HCT116 (cell line): Measurements from ENCODE around the gene AAMP. TPM values are rescaled to one million over a fixed set of nuclear protein-coding genes. Genes with fewer than 3 reads are reported as not detected.
A peak's percentile ranks its signal among the peaks of the same experiment; 100 is the strongest.

Source experiments
- ATAC-seq: fragments of 200-7000 bp; cut with Tn5 transposase; 2 replicates; pipeline ENCODE4 v1.9.1; 2020; ENCODE audit warnings: mild to moderate bottlenecking, moderate library complexity
- BruUV-seq: library from RNA; stranded (reverse); fragments of 400-500 nt; replicated peaks from 2 replicates; lab custom pipeline; 2021; lab: Mats Ljungman, UMichigan
- CTCF ChIA-PET: fragments of 300-600 bp; sonication (Branson Sonifier 250); formaldehyde crosslinking; loops from one replicate; lab custom pipeline; 2021; ENCODE audit warnings: antibody characterized with exemption; lab: Charles Lee
- POLR2A ChIA-PET: fragments of 300-600, 350-600 bp; sonication (Branson Sonifier 250); formaldehyde crosslinking; loops from one replicate; lab custom pipeline; 2021; ENCODE audit warnings: antibody characterized with exemption; lab: Charles Lee
- RAD21 ChIA-PET, 2 experiments: fragments of 300-600 bp; sonication (Branson Sonifier 250); formaldehyde crosslinking; loops; one replicate each; lab custom pipeline; 2023; ENCODE audit warnings: low total read pairs in 2 of 2; ENCODE audit not compliant: uncharacterized antibody in 2 of 2, unreplicated experiment in 2 of 2, low non-redundant PET in 1 of 2; lab: Charles Lee
- DNase-seq: peaks from one replicate; pipeline ENCODE4 v3.0.0-alpha.2; 2010; ENCODE audit warnings: low read depth, low spot score
- H2AFZ ChIP-seq: fragments of 200-600 bp; shearing (Covaris generic), sonication (generic); 2 replicates; pipeline ENCODE4 v1.6.1; 2017; ENCODE audit warnings: low read depth, mixed run types, mixed read lengths, antibody characterized with exemption, low read length; ENCODE audit not compliant: poor library complexity, severe bottlenecking
- H3K27ac ChIP-seq: 2 replicates; pipeline ENCODE4 v1.5.1; 2012; ENCODE audit warnings: low read depth, low read length
- H3K27me3 ChIP-seq: fragments of 200-600 bp; sonication (generic); 2 replicates; pipeline ENCODE4 v1.6.1; 2016; ENCODE audit warnings: mixed run types, low read length, mixed read lengths; ENCODE audit not compliant: insufficient read depth
- H3K36me3 ChIP-seq, 2 experiments: fragments of 200-500 bp in 1 of 2; fragments of 200-600 bp in 1 of 2; sonication (Bioruptor generic) in 1 of 2; sonication (generic) in 1 of 2; 2 replicates each; pipeline versions ENCODE4 v1.5.1 to v1.6.1; 2014 to 2016; ENCODE audit warnings: low read length in 2 of 2, inconsistent platforms in 1 of 2, mixed read lengths in 1 of 2, mixed run types in 1 of 2; ENCODE audit not compliant: insufficient read depth in 2 of 2, control insufficient read depth in 1 of 2
- H3K4me1 ChIP-seq, 2 experiments: fragments of 200-600 bp in 1 of 2; sonication (generic) in 1 of 2; 2 replicates each; pipeline versions ENCODE4 v1.5.1 to v1.6.1; 2012 to 2017; ENCODE audit warnings: low read length in 2 of 2, inconsistent platforms in 1 of 2, mild to moderate bottlenecking in 1 of 2, mixed read lengths in 1 of 2, mixed run types in 1 of 2, moderate library complexity in 1 of 2; ENCODE audit not compliant: insufficient read depth in 2 of 2, control insufficient read depth in 1 of 2
- H3K4me2 ChIP-seq: fragments of 200-600 bp; sonication (generic); 2 replicates; pipeline ENCODE4 v1.6.1; 2017; ENCODE audit warnings: mixed run types, low read length, mixed read lengths
- H3K4me3 ChIP-seq, 2 experiments: fragments of 200-600 bp in 1 of 2; sonication (generic) in 1 of 2; replicated peaks in 1 of 2; 2 replicates each; pipeline ENCODE4 v1.5.1; 2011 to 2016; ENCODE audit warnings: low read length in 2 of 2, control low read depth in 1 of 2, low read depth in 1 of 2, mild to moderate bottlenecking in 1 of 2, mixed read lengths in 1 of 2, mixed run types in 1 of 2
- H3K79me2 ChIP-seq: fragments of 200-600 bp; sonication (generic); 2 replicates; pipeline ENCODE4 v1.6.1; 2017; ENCODE audit warnings: mild to moderate bottlenecking, mixed run types, low read length, moderate library complexity, mixed read lengths; ENCODE audit not compliant: insufficient read depth
- H3K9ac ChIP-seq: fragments of 200-600 bp; sonication (generic); 2 replicates; pipeline ENCODE4 v1.6.1; 2016; ENCODE audit warnings: low read length, mixed read lengths
- H3K9me2 ChIP-seq: fragments of 200-600 bp; sonication (generic), shearing (Covaris generic); 2 replicates; pipeline ENCODE4 v1.6.1; 2017; ENCODE audit warnings: mixed run types, mild to moderate bottlenecking, moderate library complexity; ENCODE audit not compliant: insufficient read depth
- H3K9me3 ChIP-seq, 2 experiments: fragments of 200-500 bp in 1 of 2; fragments of 200-600 bp in 1 of 2; sonication (Bioruptor generic) in 1 of 2; sonication (generic) in 1 of 2; 2 replicates each; pipeline ENCODE4 v1.6.1; 2014 to 2017; ENCODE audit warnings: low read length in 2 of 2, mixed read lengths in 2 of 2, inconsistent platforms in 1 of 2, low read depth in 1 of 2, mild to moderate bottlenecking in 1 of 2, mixed run types in 1 of 2, moderate library complexity in 1 of 2; ENCODE audit not compliant: control insufficient read depth in 1 of 2, insufficient read depth in 1 of 2
- H4K20me1 ChIP-seq: fragments of 200-600 bp; sonication (generic), shearing (Covaris generic); 2 replicates; pipeline ENCODE4 v1.6.1; 2017; ENCODE audit warnings: mixed run types, mild to moderate bottlenecking, moderate library complexity; ENCODE audit not compliant: insufficient read depth
- ATF3 ChIP-seq: IDR thresholded peaks from 2 replicates; pipeline ENCODE4 v1.6.1; 2012
- CBX3 ChIP-seq: IDR thresholded peaks from 2 replicates; pipeline ENCODE4 v1.6.1; 2012; ENCODE audit warnings: low read depth
- CEBPB ChIP-seq: IDR thresholded peaks from 2 replicates; pipeline ENCODE4 v1.6.1; 2012; ENCODE audit warnings: low read depth
- EZH2 ChIP-seq: fragments of 200-600 bp; sonication (generic); IDR thresholded peaks from 2 replicates; pipeline ENCODE4 v1.6.1; 2017; ENCODE audit warnings: antibody characterized with exemption, mixed run types
- POLR2AphosphoS5 ChIP-seq: IDR thresholded peaks from 2 replicates; pipeline ENCODE4 v1.6.1; 2011; ENCODE audit warnings: mild to moderate bottlenecking, low read depth, low read length, moderate library complexity
- SIN3A ChIP-seq: IDR thresholded peaks from 2 replicates; pipeline ENCODE4 v1.6.1; 2012; ENCODE audit warnings: low read depth
- SP1 ChIP-seq: IDR thresholded peaks from 2 replicates; pipeline ENCODE4 v1.6.1; 2012; ENCODE audit warnings: low read depth
- ZFX ChIP-seq: fragments of 450-650 bp; IDR thresholded peaks from 2 replicates; pipeline ENCODE4 v1.6.1; 2017
- intact Hi-C: fragments of 100-400 bp; cut with micrococcal nuclease; formaldehyde crosslinking; loops from 2 replicates; pipeline ENCODE4 v1.10.0; 2022
- total RNA-seq: library from RNA; stranded (reverse); gene quantifications from one replicate; pipeline ENCODE4 v1.2.1, GENCODE V29; 2021; ENCODE audit not compliant: unreplicated experiment

AAMP gene
- total RNA-seq, 1 experiment from 2014 or later: 111 TPM

- Histone ChIP-seq H3K27ac (no peak overlapping the region), H4K20me1 (no peaks in the 10 kb centered on the region), H3K4me1 (peaks cover 47 to 87% of the 10 kb centered on the region in 2 experiments), H3K9me3 (no peaks in the 10 kb centered on the region), H3K36me3 (no peaks in the 10 kb centered on the region), H3K27me3 (no peaks in the 10 kb centered on the region), H3K4me2 (peak overlapping the region; percentile 93), H3K9ac (no peak overlapping the region), H3K4me3 (no peak overlapping the region), H2AFZ (no peak overlapping the region), H3K79me2 (peaks cover 68% of the 10 kb centered on the region), H3K9me2 (no peaks in the 10 kb centered on the region)
- POLR2A ChIA-PET: no interaction called here
- intact Hi-C loops: no loop called here
- no peak for ATAC-seq
- CTCF ChIA-PET: interaction anchor here (1.3 kb wide), 1 partner anchor 16 kb away, joined by 4 read pairs; no protein-coding TSS in a partner anchor
- DNase-seq: no peak
- RAD21 ChIA-PET: no interaction called here
- TF ChIP-seq ZFX (no peak), ATF3 (no peak), SIN3A (no peak), CBX3 (no peak), EZH2 (no peak)
- no TSS peak for BruUV-seq
These were observed 19.8 kb upstream of the AAMP start for GRCh38 chr2:218289639-218290315.

- POLR2A ChIA-PET: interaction anchor here (0.9 to 1.7 kb wide), 8 partner anchors 9 to 120 kb away, joined by 3 to 19 read pairs (median 6); partner anchors contain the start of genes AAMP, CXCR1 and PNKD
- no peaks in the 10 kb centered on the region for H3K9me3 ChIP-seq
- intact Hi-C loops: no loop called here
- H3K27ac ChIP-seq: peak overlapping the region; percentile 81
- peak overlapping the region; percentile 27 to 60 for H3K4me3 ChIP-seq
- peaks cover 33 to 71% of the 10 kb centered on the region in 2 experiments for H3K4me1 ChIP-seq
- peak overlapping the region; percentile 99 for H3K4me2 ChIP-seq
- H3K9me2 ChIP-seq: no peaks in the 10 kb centered on the region
- DNase-seq (peak; percentile 88), ATAC-seq (peak; percentile 93)
- CTCF ChIA-PET: interaction anchor here (0.6 to 1.7 kb wide), 10 partner anchors 9 to 109 kb away, joined by 3 to 6 read pairs (median 4); partner anchors contain the start of genes AAMP and PNKD
- H3K27me3 ChIP-seq: no peaks in the 10 kb centered on the region
- no peaks in the 10 kb centered on the region for H4K20me1 ChIP-seq
- no TSS peak for BruUV-seq
- TF ChIP-seq POLR2AphosphoS5 (peak; percentile 12; the same call in 1 of the 2 replicates), CEBPB (no peak), SP1 (no peak)
- RAD21 ChIA-PET: interaction anchor here (0.6 to 1.2 kb wide), 3 partner anchors 14 to 398 kb away, joined by 3 to 7 read pairs (median 3); partner anchors contain the start of gene CTDSP1 (in 1 of the 2)
- H3K9ac ChIP-seq: peak overlapping the region; percentile 78
- H3K36me3 ChIP-seq: no peaks in the 10 kb centered on the region
- peaks cover 93% of the 10 kb centered on the region for H3K79me2 ChIP-seq
- no peak overlapping the region for H2AFZ ChIP-seq
These were observed 16.9 kb upstream of the AAMP start for GRCh38 chr2:218286570-218287459.
